ENCODE measurements around the gene INPPL1.

The INPPL1 gene

DNA sequence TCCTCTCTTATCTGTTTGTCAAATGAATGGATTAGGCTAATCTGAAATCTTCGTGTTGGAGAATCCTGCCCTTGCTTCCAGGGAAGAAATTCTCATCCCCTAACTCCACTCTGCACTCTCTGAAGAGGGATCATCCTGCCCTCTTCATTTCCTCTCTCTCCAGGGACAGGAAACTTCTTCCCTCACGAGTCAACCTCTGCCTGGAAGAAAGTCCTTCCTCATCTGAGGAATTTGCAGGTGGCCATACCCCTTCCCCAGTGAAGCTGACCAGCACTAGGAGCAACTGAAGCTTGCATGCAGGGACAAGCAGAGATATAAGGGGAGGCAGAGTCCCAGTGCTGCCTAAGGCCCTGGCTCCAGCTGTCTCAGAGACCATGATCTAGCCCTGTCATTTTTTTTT, 23.0 kb downstream of the INPPL1 start (continued):
- TF ChIP-seq CSRNP3 (CRISPR knock-in tag; IDR thresholded peaks at IDR 0.05) = no peak
- TF ChIP-seq CSDC2 (CRISPR knock-in tag; IDR thresholded peaks at IDR 0.05) = no peak
- no peak for TF ChIP-seq ZC3H10 (CRISPR knock-in tag; IDR thresholded peaks at IDR 0.05)
- TF ChIP-seq GLIS3 (CRISPR knock-in tag; IDR thresholded peaks at IDR 0.05) = no peak
- TF ChIP-seq ZFP3 (CRISPR knock-in tag; IDR thresholded peaks at IDR 0.05) = no peak

DNA sequence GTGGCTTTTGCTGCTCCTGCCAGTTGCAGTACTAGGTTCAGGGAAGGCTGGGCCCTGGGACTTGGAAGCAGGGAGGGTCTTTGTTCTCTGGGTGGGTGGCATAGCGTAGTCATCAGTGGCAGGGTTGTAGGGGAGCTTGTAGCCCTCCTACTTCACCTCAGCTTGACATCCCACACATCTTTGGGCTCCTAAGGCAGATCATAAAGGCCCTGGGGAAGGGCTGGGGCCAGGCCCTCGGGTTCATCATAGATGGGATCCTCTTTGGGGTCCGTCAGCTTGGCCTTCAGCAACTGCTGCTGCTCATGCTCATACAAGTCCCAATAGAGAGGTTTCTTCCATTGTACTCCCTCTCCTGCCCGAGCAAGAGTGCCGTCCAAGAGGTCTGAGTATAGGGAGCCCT, 25.4 kb downstream of the INPPL1 start:
- no peak for ATAC-seq

DNA sequence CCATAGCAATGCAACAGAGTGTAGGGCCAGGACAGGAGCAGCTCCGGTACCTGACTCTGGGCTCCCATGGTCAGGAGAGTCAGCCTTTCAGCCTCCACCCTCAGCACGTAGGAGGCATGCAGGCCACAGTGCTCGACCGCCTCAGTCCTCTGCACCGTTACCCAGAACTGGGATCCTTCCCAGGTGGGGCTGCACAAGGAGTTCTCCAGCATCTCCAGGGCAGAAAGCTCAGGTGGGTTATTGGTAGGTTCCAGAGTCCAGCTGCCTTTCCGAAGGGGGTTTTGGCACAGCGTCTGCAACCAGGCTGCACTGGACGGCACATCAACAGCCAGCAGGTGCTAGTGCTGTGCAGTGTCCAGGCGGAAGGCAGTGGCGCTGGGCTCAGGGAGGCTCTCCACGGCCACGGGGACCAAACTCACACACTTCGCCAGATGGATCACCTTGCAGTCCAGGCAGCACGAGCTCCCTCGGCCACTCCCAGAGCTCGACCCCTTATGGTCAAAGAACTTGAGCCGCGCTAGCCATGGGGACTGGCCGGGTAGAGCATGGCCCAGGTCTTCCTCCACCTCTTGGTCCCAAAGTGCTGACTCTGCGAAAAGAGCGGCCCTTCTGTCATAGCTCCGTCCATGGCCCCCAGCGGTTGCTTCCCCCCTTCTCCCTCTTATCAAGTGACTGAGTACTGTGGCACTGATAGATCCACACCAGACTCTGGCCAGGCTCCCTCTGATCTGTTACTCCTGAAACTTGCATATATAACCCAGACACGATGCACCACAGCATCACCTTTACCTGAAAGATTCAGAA, 26.3 kb downstream of the INPPL1 start:
- TF ChIP-seq ARNTL (CRISPR knock-in tag; IDR thresholded peaks at IDR 0.05; ENCODE audit: borderline replicate concordance, low read depth) (no peak), CSDC2 (CRISPR knock-in tag; IDR thresholded peaks at IDR 0.05) (no peak), OSR1 (CRISPR knock-in tag; IDR thresholded peaks at IDR 0.05) (no peak), PATZ1 (CRISPR knock-in tag; IDR thresholded peaks at IDR 0.05; ENCODE audit: borderline replicate concordance) (no peak)
- no peak; the same call in 2 of the 3 replicates for ATAC-seq

More for the DNA sequence above, 25.4 kb downstream of the INPPL1 start:
- TF ChIP-seq CSRNP3 (CRISPR knock-in tag; IDR thresholded peaks at IDR 0.05) (no peak), ISL1 (CRISPR knock-in tag; IDR thresholded peaks at IDR 0.05) (no peak), RARB (CRISPR knock-in tag; IDR thresholded peaks at IDR 0.05) (no peak), ZFP30 (CRISPR knock-in tag; IDR thresholded peaks at IDR 0.05) (no peak), ESRRG (CRISPR knock-in tag; IDR thresholded peaks at IDR 0.05) (no peak), POU6F1 (CRISPR knock-in tag; IDR thresholded peaks at IDR 0.05; ENCODE audit: borderline replicate concordance, low read depth) (no peak), ZFP3 (CRISPR knock-in tag; IDR thresholded peaks at IDR 0.05) (no peak), SNAI2 (CRISPR knock-in tag; IDR thresholded peaks at IDR 0.05) (no peak)

GRCh38 chr11:72251614-72252013, 27.0 kb downstream of the INPPL1 start:
- ATAC-seq = no peak
- TF ChIP-seq POU6F1 (CRISPR knock-in tag; IDR thresholded peaks at IDR 0.05; ENCODE audit: borderline replicate concordance, low read depth) = no peak
- no peak for TF ChIP-seq OSR1 (CRISPR knock-in tag; IDR thresholded peaks at IDR 0.05)
- TF ChIP-seq PPARA (CRISPR knock-in tag; IDR thresholded peaks at IDR 0.05; ENCODE audit: borderline replicate concordance) = no peak

DNA sequence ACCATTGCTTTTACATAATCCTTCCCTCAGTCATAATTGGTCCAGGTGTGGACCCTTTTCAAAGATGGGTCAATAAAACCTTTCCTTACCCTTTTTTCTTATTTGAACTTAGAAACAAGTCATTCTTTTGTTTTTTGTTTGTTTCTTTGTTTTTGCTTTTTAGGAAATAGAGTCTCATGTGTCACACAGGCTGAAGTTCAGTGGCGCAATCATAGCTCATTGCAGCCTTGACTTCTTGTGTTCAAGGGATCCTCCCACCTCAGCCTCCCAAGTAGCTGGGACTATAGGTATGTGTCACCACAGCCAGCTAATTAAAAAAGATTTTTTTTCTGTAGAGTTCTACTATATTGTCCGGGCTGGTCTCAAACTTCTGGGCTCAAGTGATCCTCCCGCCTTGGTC, 28.8 kb downstream of the INPPL1 start:
- no peak for ATAC-seq
- TF ChIP-seq POU6F1 (CRISPR knock-in tag; IDR thresholded peaks at IDR 0.05; ENCODE audit: borderline replicate concordance, low read depth) (no peak), ZNF8 (CRISPR knock-in tag; IDR thresholded peaks at IDR 0.05) (no peak), CSRNP3 (CRISPR knock-in tag; IDR thresholded peaks at IDR 0.05) (no peak), ZC3H10 (CRISPR knock-in tag; IDR thresholded peaks at IDR 0.05) (no peak)
- TF ChIP-seq, protein P1, sequence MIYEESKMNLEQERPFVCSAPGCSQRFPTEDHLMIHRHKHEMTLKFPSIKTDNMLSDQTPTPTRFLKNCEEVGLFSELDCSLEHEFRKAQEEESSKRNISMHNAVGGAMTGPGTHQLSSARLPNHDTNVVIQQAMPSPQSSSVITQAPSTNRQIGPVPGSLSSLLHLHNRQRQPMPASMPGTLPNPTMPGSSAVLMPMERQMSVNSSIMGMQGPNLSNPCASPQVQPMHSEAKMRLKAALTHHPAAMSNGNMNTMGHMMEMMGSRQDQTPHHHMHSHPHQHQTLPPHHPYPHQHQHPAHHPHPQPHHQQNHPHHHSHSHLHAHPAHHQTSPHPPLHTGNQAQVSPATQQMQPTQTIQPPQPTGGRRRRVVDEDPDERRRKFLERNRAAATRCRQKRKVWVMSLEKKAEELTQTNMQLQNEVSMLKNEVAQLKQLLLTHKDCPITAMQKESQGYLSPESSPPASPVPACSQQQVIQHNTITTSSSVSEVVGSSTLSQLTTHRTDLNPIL (CRISPR knock-in tag; IDR thresholded peaks at IDR 0.05; ENCODE audit: low read depth) = no peak
